GM19438 (cell line): ENCODE data around the gene ARHGEF38.
"Not testable (repeated sequence)": the region's sequence is repeated elsewhere in the genome, so short reads cannot be mapped to it uniquely, and the experiment has no call there.

Experiments
- ATAC-seq: cut with Tn5 transposase; IDR thresholded peaks from one replicate; pipeline ENCODE4 v1.9.1; 2021; ENCODE audit warnings: low read depth; ENCODE audit not compliant: unreplicated experiment

Gene ARHGEF38

DNA sequence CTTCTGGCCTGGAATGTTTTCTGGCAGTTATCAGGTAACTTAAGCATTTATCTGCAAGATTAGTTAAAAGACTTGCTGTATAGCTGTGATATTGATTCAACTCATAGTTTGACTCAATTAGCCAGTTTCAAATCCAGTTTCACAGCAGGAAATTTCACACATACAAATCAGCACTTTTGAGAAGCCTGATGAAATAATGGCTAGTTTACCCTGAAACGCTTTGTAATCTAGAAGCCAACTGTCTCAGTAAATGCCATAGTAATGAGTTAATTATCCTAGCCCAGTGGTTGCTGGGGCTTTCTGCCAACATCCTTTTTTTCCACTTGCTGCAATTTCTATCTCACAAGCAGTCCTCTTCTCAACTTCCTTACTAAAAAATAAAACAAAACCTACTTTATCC is 53.1 kb downstream of the ARHGEF38 start:
- no peak for ATAC-seq

DNA sequence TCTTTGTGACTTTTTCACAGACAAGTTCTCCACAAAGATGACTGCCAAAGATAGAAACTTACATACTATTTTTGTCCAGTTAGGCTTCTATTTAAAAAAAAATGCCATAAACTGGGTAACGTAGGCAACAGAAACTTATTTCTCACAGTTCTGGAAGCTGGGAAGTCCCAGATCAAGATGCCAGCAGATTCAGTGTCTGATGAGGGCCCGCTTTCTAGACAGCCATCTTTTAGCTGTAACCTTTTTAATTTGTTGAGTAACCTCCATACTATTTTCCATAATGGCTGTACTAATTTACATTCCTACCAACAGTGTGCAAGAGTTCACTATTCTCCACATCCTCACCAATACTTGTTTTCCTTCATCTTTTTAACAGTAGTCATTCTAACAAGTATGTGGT is 55.5 kb downstream of the ARHGEF38 start:
- ATAC-seq: no peak

DNA sequence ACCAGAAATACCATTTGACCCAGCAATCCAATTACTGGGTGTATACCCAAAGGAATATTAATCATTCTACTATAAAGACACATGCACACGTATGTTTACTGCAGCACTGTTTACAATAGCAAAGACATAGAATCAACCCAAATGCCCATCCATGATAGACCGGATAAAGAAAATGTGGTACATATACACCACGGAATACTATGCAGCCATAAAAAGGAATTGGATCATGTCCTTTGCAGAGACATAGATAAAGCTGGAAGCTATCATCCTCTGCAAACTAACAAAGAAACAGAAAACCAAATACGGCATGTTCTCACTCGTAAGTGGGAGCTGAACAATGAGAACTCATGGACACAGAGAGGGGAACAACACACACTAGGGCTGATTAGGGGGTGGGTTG is 57.4 kb downstream of the ARHGEF38 start:
- ATAC-seq: not testable (repeated sequence)

DNA sequence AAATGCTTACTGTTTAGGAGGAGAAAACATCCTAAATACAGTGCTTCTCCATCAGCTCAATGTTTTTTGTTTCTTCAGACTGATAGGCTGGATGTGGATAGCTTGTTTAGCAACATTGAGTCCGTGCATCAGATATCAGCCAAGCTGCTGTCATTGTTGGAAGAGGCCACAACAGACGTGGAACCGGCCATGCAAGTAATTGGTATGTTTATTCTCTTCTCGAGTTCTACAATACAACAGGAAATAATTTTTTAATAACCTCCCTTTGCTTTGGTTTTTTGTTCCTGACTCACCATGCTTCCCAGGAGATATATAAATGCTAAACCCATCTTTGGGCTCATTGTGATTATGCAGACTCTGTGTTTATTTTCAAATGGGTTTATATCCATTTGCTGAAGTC is 60.9 kb downstream of the ARHGEF38 start:
- ATAC-seq: no peak

DNA sequence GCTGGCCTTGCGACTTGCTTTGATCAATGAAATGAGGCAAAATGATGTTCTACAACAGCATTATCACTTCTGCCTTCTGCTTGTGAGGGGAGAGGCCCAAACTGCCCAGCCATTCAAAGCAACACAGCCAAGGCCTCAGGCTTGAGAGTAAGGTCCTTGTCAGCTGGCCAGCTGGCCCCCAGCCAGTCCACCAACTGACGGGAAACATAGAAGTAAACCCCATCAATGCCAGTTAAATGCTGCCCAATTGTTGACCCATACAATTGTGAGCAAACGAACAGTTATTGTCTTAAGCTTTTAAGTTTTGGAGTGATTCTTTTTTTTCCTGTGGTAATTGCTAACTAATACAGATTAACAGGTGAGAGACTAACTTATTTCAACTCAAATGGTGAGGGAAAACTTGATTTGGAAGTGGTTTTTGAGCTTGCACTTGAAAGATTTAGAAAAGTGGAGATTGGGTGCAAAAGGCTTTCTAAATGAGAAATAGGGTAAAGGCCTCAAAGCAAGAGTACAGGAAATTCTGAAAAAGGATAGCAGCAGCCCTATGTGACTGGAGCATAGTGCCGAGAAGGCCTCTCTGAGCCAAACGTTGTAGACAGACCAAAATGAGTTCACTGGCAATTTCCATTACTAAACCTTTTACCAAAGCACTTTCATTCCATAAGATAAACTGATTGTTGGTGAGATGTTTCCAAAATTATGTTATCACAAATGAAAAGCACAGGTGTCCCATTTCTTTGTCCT is 66.9 kb downstream of the ARHGEF38 start:
- ATAC-seq: no peak

DNA sequence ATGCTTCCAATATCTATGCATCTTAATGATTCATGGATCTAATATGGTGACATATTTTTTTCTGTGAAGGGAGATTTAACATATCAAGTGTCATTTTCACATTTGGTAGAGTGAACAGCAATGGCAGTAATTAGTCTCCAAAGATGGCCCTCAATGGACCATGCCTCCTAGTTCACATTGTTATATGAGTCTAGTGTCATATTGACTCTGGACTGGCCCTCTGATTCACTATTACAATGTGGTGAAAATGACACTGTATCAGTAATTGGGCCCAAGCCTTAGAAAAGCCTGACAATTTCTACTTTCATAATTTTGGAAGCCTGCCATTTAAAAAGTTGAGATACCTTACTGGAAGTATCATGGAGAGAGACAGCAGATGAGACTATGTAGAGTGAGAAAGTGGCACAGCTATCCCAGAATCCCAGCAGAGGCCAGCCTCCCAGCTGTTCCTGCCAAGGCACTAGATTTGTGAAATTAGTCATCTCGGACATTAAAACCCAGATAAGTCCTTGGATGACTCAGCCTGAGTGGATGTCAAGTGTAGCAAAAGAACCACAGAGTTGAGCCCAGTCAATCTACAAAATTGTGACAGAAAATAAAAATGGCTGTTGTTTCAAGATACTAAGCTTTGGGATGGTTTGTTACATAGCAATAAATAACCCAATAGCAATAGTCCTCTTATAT is 68.4 kb downstream of the ARHGEF38 start:
- no peak for ATAC-seq

DNA sequence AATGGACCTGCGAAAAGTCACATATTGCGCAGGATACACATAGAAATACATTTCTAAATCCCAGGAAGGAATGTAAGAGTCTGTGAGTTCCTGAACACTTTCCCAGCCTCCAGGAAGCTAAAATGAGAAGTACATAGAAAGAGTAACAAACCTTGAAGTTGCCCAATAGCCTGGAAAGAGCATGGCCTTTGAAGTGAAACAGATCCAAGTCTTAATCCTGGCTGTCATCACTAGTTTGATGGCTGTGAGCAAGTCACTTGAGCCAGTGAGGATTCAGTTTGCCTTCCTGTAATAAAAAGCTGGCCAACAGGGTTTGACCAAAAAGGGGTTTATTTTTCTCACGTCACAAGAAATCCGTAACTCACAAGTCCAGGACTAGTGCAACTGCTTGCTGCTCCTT is 69.8 kb downstream of the ARHGEF38 start:
- no peak for ATAC-seq

DNA sequence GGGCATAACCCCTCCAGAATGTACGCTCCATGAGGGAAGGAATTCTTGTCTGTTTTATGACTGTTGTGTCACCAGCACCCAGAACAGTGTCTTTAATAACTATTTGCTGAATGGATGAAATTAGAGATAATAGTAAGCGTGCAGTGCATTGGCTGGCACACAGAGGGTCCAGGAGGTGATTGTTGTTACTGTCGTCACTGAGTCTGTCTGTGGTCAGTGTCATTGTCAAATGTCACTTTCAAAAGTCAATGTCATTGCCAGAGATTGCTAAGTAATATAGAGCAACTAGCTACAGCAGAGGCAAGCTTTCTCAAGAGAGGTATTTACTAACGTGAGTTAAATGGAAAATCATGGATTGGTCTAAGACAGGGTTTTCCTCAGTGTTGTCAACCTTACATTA is 70.7 kb downstream of the ARHGEF38 start:
- no peak for ATAC-seq

DNA sequence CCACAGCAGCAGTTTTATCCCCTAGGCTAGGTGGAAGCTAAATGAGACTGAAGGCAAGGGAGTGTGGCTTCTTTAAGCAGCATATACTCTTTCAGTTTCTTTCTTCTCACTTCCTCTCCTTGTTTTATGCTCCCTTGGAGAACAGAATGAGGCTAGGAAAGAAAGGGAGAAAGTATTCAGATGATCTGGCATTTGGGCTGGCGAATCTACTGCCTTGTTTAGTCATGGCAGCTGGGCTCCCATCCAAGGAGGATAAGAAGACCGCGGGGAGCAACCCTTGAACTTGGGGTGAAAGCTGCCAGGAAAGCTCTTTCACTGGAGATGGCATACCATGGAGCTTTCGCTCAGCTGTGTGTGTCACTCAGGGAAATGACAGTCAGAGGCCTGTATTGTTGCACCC is 72.1 kb downstream of the ARHGEF38 start:
- ATAC-seq: no peak

DNA sequence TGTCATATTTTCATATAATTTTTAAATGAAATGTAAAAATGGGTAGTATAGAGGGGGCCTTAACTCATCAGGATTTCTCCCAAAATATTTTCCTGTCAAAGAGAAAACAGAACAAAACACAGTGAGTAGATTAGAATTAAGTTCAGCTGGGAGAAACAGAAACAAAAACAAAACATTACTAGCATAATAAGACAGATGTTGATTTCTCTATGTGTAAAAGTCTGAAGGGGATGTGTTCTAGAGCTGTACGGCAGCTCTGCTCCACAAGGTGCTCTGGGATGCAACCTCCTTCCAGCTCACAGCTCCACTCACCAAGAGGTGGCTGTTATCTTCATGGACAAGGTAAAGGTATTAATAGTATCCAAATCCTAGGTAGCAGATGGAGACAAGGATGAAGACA is 72.8 kb downstream of the ARHGEF38 start:
- no peak for ATAC-seq

DNA sequence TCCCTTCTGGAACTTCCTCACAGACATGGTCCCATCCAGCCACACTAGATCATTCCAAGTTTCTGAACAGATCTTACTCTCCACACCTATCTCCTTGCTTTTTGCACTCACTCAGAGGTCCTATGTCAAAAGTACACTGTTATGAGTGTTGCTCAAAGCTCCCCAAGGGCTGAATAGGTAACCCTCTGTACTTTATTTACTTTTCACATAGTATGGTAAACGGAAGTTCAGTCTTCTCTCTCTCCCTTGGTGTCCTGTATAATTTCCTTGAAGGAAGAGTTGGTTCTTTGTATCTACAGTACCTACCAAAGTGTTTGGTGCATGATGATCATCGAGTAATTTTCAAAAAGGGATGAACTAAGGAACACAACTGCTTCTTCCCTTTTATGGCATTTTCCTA is 74.4 kb downstream of the ARHGEF38 start:
- ATAC-seq: no peak

DNA sequence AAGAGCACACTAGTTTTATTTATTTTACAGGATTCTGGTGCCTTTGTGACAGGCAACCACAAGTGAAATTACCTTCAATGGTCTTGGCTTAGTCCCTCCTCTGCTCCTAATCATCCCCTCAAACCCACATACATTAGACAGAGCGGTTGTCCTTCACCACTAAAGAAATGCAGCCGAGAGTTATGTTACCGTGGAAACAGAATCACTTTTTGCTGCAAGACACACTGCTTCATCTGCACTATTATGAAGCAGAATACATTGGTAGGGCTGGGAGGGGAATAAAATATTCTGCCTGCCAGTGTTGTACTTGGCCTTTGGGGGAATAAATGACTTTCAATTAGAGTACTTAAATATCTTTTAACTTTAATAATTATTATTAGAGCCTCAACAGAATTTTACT is 75.2 kb downstream of the ARHGEF38 start:
- no peak for ATAC-seq

DNA sequence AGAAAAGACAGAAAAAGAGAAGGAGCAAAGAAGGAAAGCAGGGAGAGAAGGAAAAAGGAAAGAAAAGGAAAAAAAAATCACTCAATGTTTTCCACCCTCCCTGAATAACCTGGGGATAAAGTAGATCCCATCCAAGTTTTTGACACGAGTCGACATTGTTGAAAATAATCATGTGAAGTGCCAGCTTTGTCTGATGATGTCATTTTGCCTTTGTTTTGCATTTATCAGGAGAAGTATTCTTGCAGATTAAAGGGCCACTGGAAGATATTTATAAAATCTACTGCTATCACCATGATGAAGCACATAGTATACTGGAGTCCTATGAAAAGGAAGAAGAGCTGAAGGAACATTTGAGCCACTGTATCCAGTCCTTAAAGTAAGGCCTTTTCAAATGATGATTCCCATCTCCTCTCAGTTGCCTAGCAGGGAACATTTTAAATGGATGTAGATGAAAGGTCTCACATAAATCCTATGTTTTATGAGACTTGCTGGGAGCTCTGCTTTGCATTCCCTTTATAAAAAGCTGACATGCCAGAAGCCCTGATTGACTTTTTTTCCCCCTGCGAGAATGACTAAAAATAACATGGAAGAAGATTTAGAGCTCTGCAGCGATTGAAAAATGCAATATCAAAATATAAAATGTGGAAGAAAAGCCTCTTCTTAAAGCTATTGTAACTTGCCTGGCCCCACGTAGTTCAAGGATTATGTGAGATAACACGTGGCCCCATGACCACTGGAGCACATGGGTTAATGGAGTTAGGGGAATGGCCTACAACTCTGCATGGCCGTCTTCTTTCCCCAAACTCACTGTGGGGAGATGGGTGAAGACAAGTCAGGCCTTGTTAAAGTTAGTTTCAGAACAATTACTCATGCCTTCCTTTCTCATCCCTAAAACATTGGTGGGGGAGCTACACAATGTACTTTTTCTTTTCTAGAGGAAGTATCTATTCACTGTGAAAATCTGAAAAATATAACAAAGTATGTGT is 78.5 kb downstream of the ARHGEF38 start:
- no peak for ATAC-seq

DNA sequence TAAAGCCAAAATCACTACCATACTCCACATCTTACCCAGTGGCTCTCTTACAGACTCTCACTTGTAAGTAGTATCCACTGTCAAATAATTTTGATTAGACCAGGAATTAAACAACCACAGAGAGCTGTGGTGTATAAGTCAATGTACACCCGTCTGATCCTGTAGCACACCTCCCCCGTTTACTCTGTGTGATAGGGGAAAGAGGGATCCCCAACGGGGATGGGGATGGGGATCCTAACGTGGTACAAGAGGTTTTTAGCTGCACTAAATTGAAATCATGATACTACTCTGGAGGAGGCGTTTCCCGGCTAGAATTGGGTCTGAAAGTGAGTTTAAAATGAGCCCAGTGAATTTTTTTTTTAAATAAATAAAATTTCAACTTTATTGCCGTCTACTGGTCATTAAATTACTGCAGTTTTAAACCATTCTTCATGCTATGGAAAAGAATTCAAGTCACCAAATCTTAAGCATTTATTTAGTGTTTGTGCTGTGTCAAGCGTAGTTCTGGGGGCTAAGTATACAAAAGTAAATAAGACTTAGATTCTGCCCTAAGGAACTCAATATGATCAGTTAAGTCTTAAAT is 79.5 kb downstream of the ARHGEF38 start:
- no peak for ATAC-seq

DNA sequence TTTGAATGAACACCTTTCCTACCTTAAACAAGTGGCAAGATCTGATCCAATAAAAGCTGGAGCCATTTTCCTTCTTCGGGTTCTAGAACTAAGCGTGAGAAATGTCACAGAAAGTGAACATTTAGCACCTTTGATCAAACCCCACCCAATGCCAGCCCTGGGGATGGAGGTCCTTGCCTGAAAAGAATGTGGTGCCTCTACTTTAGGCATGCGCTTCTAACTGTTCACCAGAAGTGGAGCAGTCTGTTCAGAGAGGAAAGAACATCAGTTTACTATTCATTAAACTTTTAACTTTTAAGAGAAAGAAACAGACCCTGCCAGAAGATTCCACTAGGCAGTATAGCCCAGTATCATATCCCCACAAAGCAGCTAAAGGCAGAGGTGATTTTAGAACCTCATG is 80.2 kb downstream of the ARHGEF38 start:
- ATAC-seq: no peak

DNA sequence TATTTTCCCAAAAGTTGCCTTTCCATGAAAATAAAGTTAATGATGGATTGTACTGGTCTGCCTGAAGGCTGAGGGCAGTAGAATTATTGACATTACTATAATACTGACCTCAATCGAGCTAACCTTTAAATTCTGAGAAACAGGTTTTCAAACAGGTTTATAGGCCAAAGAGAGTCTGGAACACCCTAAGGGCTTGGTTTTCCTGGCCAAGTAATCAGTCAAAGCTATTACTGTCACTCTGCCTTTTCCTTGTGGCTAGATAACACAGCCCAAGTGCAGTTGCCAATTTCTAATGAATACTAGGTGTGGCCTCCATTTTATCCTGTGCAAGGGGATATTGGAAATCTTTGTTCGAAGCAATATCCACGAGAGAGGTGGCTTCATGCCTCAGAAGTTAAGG is 80.8 kb downstream of the ARHGEF38 start:
- ATAC-seq: no peak

DNA sequence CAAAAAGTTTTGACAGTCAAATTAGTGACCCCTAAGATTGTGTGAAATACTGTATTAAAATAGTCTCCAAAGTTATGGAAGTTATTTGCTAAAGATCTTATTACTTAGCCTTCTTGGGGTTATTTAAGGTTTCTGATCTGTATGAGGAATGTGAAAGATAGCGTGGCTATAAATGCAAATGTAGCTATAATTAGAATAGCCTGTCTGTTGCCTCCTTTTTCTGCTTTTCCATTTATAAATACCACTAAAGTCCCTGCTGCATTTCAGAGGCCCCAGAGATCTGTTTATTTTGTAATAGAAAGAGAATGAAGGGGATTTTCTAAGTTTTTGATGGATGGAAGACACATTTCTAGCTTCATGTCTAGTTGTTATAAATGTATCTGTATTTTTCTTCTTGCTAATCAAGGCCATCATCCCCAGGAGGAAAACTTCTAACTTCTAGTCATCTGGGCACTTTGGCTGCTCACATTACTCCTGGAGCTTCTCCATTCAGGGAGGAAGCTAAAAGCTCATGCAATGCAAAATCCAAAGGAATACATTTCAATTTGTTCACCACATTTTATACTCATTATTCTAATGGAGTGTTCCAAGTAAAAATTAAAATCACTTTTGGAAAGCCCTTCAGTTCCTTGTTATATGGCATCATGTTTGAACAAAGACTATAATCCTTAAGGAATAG is 82.1 kb downstream of the ARHGEF38 start:
- no peak for ATAC-seq

DNA sequence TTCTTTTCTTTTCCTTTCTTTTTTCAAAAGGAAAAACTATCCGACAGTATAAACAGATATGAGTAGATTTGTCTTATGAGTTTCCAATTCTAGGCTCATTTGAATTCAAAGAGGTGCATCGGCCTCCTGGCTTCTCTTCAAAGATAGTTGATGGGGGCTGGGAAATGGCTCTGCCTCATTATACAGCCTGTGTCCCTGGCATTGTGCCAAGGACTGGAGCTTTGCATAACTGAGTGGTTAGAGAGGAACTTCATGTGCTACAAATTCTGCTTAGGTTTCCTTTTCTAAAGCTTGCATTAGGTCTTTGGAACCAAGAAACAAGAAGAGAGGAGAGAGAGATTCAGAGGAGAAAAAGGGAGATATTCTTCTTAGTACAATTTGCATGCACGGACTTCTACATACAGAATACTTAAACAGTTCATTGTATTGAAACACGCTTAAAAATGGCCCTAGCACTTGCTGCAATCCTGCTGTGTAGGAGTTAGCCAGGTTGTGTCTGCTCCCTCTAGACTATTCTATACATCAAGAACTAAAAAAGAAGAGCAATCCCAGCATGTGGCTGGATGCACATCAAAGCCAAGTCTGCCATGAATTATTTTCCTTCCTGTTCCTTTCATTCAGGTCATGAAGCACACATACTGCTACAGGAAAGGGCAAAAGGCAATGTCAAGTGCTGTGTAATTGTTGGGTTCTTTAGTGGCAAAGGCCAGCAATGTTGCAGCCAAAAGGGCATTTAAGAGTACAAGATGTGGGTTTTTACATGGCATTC is 85.2 kb downstream of the ARHGEF38 start:
- peak; percentile 81 for ATAC-seq

DNA sequence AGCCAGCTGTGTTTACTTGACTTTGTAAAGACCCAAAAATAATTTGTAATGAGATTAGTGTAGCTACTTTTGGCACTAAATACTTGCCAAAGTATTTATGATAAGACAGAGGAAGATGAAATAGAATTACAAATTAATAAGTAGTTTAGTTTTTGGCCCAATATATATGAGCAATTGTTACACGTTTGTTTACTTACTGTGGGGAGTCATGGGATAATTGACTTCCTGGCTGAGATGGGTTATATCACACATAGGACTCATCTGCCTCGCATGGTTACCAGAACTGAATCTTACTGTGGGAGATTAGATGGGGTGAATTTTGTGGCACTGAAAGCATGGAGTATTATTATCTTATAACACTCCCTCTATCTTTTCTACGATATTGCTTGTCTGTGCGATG is 89.4 kb downstream of the ARHGEF38 start:
- no peak for ATAC-seq

DNA sequence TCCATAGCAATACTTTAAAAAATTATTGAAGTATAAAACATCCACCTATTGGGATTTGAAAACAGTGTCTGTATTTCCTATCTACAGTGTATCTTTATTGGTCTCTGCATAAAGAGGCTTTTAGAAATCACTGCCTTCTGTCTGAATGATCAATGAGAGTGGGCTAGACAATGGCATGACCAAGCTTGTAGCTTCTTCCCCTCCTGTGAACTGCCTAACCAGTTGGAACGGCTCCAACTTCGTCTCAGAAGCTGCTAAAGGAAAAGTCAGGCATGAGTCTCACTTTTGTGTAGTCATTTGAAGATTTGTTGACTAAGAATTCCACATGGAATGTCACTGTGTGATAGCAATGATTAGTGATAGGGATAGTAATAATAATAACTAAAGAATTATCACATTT is 91.8 kb downstream of the ARHGEF38 start:
- no peak for ATAC-seq
